Testis (tissue), 2 donors: ENCODE results near the gene ZHX3.

ENCODE experiments used
- POLR2A ChIP-seq: fragments of 450-650 bp; IDR thresholded peaks from one replicate; pipeline ENCODE4 v1.6.1; 2017; ENCODE audit warnings: antibody characterized with exemption, mild to moderate bottlenecking, moderate library complexity
- TF ChIP-seq, protein P1 (sequence below), 3 experiments: fragments of 450-650 bp in 2 of 3; fragments of 200-600 bp in 1 of 3; sonication (generic) in 1 of 3; IDR thresholded peaks; one replicate each; pipeline ENCODE4 v1.5.1; 2016 to 2019; ENCODE audit warnings: antibody characterized with exemption in 3 of 3, mild to moderate bottlenecking in 2 of 3, moderate library complexity in 1 of 3

DNA sequence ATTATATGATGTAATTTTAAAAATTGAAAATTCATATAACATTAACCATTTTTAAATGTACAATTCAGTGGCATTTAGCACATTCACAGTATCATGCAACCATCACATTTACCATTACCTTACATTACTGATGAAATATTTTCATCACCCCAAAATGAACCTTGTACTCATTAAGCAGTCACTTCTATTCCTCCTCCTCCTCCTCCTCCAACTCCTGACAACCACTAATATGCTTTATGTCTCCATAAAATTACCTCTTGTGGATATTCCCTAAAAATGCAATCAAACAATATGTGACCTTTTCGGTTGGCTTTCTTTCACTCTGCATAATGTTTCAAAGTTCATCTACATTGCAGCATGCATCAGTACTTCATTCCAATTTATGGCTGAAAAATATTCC, 45.2 kb downstream of the ZHX3 start:
- TF ChIP-seq, protein P1, sequence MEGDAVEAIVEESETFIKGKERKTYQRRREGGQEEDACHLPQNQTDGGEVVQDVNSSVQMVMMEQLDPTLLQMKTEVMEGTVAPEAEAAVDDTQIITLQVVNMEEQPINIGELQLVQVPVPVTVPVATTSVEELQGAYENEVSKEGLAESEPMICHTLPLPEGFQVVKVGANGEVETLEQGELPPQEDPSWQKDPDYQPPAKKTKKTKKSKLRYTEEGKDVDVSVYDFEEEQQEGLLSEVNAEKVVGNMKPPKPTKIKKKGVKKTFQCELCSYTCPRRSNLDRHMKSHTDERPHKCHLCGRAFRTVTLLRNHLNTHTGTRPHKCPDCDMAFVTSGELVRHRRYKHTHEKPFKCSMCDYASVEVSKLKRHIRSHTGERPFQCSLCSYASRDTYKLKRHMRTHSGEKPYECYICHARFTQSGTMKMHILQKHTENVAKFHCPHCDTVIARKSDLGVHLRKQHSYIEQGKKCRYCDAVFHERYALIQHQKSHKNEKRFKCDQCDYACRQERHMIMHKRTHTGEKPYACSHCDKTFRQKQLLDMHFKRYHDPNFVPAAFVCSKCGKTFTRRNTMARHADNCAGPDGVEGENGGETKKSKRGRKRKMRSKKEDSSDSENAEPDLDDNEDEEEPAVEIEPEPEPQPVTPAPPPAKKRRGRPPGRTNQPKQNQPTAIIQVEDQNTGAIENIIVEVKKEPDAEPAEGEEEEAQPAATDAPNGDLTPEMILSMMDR (IDR thresholded peaks at IDR 0.05), result no peak
- TF ChIP-seq POLR2A, result no peak
